ENCODE data around the gene RIMBP2.

RIMBP2 gene

DNA sequence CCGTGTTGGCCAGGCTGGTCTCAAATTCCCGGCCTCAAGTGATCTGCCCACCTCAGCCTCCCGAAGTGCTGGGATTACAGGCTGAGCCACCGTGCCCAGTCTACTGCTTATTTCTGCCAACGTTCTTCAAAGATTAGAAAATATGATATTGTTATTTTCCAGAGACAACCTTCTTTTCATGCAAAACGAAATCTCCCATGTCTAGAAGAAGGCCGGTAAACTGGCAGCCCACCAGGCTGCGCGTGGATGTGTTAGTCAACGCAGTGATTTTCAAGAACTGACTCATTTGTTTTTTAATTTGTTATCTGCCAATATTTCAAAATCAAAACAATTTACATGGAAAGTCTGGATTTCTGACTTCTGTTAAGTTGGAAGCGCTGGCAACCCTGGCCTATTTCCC lies 169.6 kb downstream of the RIMBP2 start:
- H3K27me3 ChIP-seq (replicated peaks; ENCODE audit: insufficient read depth, low read length), result no peaks in the 10 kb centered on the region
- H2AFZ ChIP-seq (ENCODE audit: low read length), result no peak overlapping the region
- H3K36me3 ChIP-seq (replicated peaks; ENCODE audit: insufficient read depth, low read length), result no peaks in the 10 kb centered on the region
- no peaks in the 10 kb centered on the region for H3K9me3 ChIP-seq (replicated peaks; ENCODE audit: insufficient read depth, low read length)
- no peaks in the 10 kb centered on the region for H4K20me1 ChIP-seq (ENCODE audit: insufficient read depth, low read length)
- no peaks in the 10 kb centered on the region for H3K9me2 ChIP-seq (replicated peaks; ENCODE audit: insufficient read depth, low read length)
- H3K4me3 ChIP-seq (ENCODE audit: low read length), result no peak overlapping the region
- H3K9ac ChIP-seq (ENCODE audit: low read length), result no peak overlapping the region
- H3F3A ChIP-seq (ENCODE audit: insufficient read depth, low read length), result no peaks in the 10 kb centered on the region
- H3K4me1 ChIP-seq (ENCODE audit: low read length), result no peaks in the 10 kb centered on the region
- no peak overlapping the region for H3K27ac ChIP-seq (ENCODE audit: low read length)
- H3K79me2 ChIP-seq (ENCODE audit: low read length), result no peaks in the 10 kb centered on the region
- no peak for DNase-seq
- H3K4me2 ChIP-seq (ENCODE audit: low read depth, low read length), result no peak overlapping the region
- TF ChIP-seq, protein P1, sequence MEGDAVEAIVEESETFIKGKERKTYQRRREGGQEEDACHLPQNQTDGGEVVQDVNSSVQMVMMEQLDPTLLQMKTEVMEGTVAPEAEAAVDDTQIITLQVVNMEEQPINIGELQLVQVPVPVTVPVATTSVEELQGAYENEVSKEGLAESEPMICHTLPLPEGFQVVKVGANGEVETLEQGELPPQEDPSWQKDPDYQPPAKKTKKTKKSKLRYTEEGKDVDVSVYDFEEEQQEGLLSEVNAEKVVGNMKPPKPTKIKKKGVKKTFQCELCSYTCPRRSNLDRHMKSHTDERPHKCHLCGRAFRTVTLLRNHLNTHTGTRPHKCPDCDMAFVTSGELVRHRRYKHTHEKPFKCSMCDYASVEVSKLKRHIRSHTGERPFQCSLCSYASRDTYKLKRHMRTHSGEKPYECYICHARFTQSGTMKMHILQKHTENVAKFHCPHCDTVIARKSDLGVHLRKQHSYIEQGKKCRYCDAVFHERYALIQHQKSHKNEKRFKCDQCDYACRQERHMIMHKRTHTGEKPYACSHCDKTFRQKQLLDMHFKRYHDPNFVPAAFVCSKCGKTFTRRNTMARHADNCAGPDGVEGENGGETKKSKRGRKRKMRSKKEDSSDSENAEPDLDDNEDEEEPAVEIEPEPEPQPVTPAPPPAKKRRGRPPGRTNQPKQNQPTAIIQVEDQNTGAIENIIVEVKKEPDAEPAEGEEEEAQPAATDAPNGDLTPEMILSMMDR (IDR thresholded peaks at IDR 0.05; ENCODE audit: low read length), result no peak
- no peak for TF ChIP-seq EZH2phosphoT487 (IDR thresholded peaks at IDR 0.05; ENCODE audit: low read length)
- TF ChIP-seq EZH2 (optimal IDR thresholded peaks at IDR 0.05; ENCODE audit: low read depth, low read length), result no peak

DNA sequence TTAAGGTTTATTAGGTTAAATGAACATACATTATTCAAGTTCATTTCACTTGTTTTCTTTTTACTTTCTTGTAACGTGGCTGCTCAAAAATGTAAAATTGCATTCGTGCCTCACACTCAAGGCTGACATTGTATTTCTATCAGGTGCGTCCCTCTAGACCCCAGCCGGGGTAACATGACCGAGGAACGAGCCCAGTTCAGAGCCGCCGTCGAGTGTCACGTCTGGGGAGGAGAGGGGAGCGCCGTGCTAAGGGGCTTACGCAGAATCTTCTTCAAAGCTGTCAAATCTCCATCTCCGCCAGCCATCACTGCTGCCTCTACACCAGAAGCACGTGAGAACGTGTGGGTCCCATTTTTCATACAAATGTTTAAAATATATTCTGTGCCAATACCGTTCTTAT lies 170.6 kb downstream of the RIMBP2 start:
- Histone ChIP-seq H3K4me1 (ENCODE audit: low read length) (no peaks in the 10 kb centered on the region), H4K20me1 (ENCODE audit: insufficient read depth, low read length) (no peaks in the 10 kb centered on the region), H3K9ac (ENCODE audit: low read length) (no peak overlapping the region), H3F3A (ENCODE audit: insufficient read depth, low read length) (no peaks in the 10 kb centered on the region), H3K9me3 (replicated peaks; ENCODE audit: insufficient read depth, low read length) (no peaks in the 10 kb centered on the region), H3K4me3 (ENCODE audit: low read length) (no peak overlapping the region), H3K27ac (ENCODE audit: low read length) (no peak overlapping the region), H3K27me3 (replicated peaks; ENCODE audit: insufficient read depth, low read length) (no peaks in the 10 kb centered on the region), H3K36me3 (replicated peaks; ENCODE audit: insufficient read depth, low read length) (no peaks in the 10 kb centered on the region), H3K79me2 (ENCODE audit: low read length) (no peaks in the 10 kb centered on the region), H3K9me2 (replicated peaks; ENCODE audit: insufficient read depth, low read length) (no peaks in the 10 kb centered on the region), H2AFZ (ENCODE audit: low read length) (no peak overlapping the region), H3K4me2 (ENCODE audit: low read depth, low read length) (no peak overlapping the region)
- TF ChIP-seq EZH2 (optimal IDR thresholded peaks at IDR 0.05; ENCODE audit: low read depth, low read length), result no peak
- no peak for TF ChIP-seq EZH2phosphoT487 (IDR thresholded peaks at IDR 0.05; ENCODE audit: low read length)
- TF ChIP-seq, protein P1 (IDR thresholded peaks at IDR 0.05; ENCODE audit: low read length), result no peak
- DNase-seq, result no peak

DNA sequence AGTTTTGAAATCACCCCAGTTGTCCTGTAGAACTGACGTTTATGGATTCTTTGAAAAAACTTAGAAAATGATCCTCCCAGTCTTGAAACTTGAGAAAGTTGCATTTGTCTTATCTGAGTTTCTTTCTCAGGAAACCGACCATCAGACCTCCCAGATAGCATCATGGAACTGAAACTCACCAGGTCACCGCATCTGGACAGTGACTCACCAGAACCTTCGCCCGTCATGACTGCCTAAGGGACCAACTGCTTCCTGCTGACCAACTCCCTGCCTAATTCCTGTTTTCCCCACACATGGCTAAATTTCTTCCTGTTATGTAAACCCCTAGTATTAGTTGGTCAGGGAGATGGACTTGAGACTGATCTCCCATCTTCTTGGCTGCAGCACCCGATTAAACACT lies 175.7 kb downstream of the RIMBP2 start:
- Histone ChIP-seq H3F3A (ENCODE audit: insufficient read depth, low read length) (no peaks in the 10 kb centered on the region), H3K79me2 (ENCODE audit: low read length) (no peaks in the 10 kb centered on the region), H3K4me2 (ENCODE audit: low read depth, low read length) (no peak overlapping the region), H3K9ac (ENCODE audit: low read length) (no peak overlapping the region), H3K9me2 (replicated peaks; ENCODE audit: insufficient read depth, low read length) (no peaks in the 10 kb centered on the region), H3K27me3 (replicated peaks; ENCODE audit: insufficient read depth, low read length) (no peaks in the 10 kb centered on the region), H3K36me3 (replicated peaks; ENCODE audit: insufficient read depth, low read length) (no peaks in the 10 kb centered on the region), H4K20me1 (ENCODE audit: insufficient read depth, low read length) (no peaks in the 10 kb centered on the region), H3K4me1 (ENCODE audit: low read length) (no peaks in the 10 kb centered on the region), H3K9me3 (replicated peaks; ENCODE audit: insufficient read depth, low read length) (no peaks in the 10 kb centered on the region), H3K27ac (ENCODE audit: low read length) (no peak overlapping the region), H2AFZ (ENCODE audit: low read length) (no peak overlapping the region), H3K4me3 (ENCODE audit: low read length) (no peak overlapping the region)
- DNase-seq, result no peak
- TF ChIP-seq, protein P1 (IDR thresholded peaks at IDR 0.05; ENCODE audit: low read length), result no peak
- TF ChIP-seq EZH2 (optimal IDR thresholded peaks at IDR 0.05; ENCODE audit: low read depth, low read length) (no peak), EZH2phosphoT487 (IDR thresholded peaks at IDR 0.05; ENCODE audit: low read length) (no peak)
